ENCODE data around the gene REEP1. TPM values are rescaled to one million over a fixed set of nuclear protein-coding genes. Genes with fewer than 3 reads are reported as not detected.

REEP1 gene
- total and polyA plus RNA-seq, 2 of the 8 experiments (the other 6 are each of a cell fraction or from before 2014, with no cell fraction given), result 0.74 to 1.5 TPM

- CTCF ChIA-PET (ENCODE audit: partially characterized antibody), result interaction anchor here (0.7 to 3.0 kb wide), 7 partner anchors 11 to 87 kb away, joined by 3 to 16 read pairs (median 5); no protein-coding TSS in a partner anchor
- no peak overlapping the region for H2BK12ac ChIP-seq (ENCODE audit: low read depth, low read length)
- no peak overlapping the region for H3K27ac ChIP-seq (ENCODE audit: low read depth, low read length)
- H3K36me3 ChIP-seq (ENCODE audit: control insufficient read depth in 2 of 4, insufficient read depth in 4 of 4, low read length in 3 of 4), result no peaks in the 10 kb centered on the region
- H4K20me1 ChIP-seq (replicated peaks in 1 of 2; ENCODE audit: control insufficient read depth in 1 of 2, insufficient read depth in 2 of 2, low read length in 2 of 2), result no peaks in the 10 kb centered on the region
- H3K4me2 ChIP-seq (ENCODE audit: insufficient read depth in 1 of 2, low read depth in 2 of 2, low read length in 2 of 2), result no peak overlapping the region
- H3K79me2 ChIP-seq (ENCODE audit: control insufficient read depth in 1 of 2, insufficient read depth in 2 of 2, low read length in 2 of 2), result no peaks in the 10 kb centered on the region
- no peaks in the 10 kb centered on the region for H3K4me1 ChIP-seq (replicated peaks in 1 of 4; ENCODE audit: control insufficient read depth in 3 of 4, insufficient read depth in 4 of 4, low read length in 3 of 4)
- H2BK15ac ChIP-seq (ENCODE audit: low read length), result no peak overlapping the region
- no peak overlapping the region for H4K91ac ChIP-seq (replicated peaks; ENCODE audit: insufficient read length, low read length)
- no peaks in the 10 kb centered on the region for H3K79me1 ChIP-seq (ENCODE audit: low read depth, low read length)
- H2BK120ac ChIP-seq (replicated peaks; ENCODE audit: low read depth, low read length), result no peak overlapping the region
- no peak for DNase-seq (ENCODE audit: low read depth in 1 of 2, low spot score in 2 of 2)
- no peak overlapping the region for H2BK20ac ChIP-seq (ENCODE audit: low read length)
- no peak overlapping the region for H3K56ac ChIP-seq (replicated peaks; ENCODE audit: insufficient read length, low read depth, low read length)
- 93% methylated on average over 8 of the region's 8 CpGs; no CpG with 5 or more reads in 1 of the 2 experiments for WGBS, 2 experiments (ENCODE audit: extremely low coverage in 1 of 2, insufficient coverage in 1 of 2, insufficient read length in 1 of 2, insufficient replicate concordance in 2 of 2, low coverage in 1 of 2, low lambda C conversion rate in 2 of 2, missing lambda C conversion rate in 1 of 2)
- POLR2A ChIA-PET (ENCODE audit: partially characterized antibody), result interaction anchor here (1.2 kb wide), 1 partner anchor 107 kb away, joined by 3 read pairs; no protein-coding TSS in a partner anchor
- H3K9ac ChIP-seq (replicated peaks in 1 of 4; ENCODE audit: extremely low read depth in 1 of 4, low read depth in 3 of 4, low read length in 3 of 4), result no peak overlapping the region
- H3K4ac ChIP-seq (replicated peaks; ENCODE audit: insufficient read length, low read depth, low read length), result no peak overlapping the region
- H3K23me2 ChIP-seq (ENCODE audit: low read depth, low read length), result no peaks in the 10 kb centered on the region; the same call in 1 of the 2 replicates
- no peak overlapping the region for H3K18ac ChIP-seq (ENCODE audit: extremely low read depth, low read length)
- FAIRE-seq, result no peak
- H3K23ac ChIP-seq (ENCODE audit: insufficient read length), result no peak overlapping the region
- H2AFZ ChIP-seq (ENCODE audit: low read length), result no peak overlapping the region
- H3K4me3 ChIP-seq (ENCODE audit: extremely low read depth in 1 of 4, insufficient read depth in 2 of 4, low read depth in 3 of 4, low read length in 4 of 4), result no peak overlapping the region
- no peak for TF ChIP-seq ZNF274 (IDR thresholded peaks at IDR 0.05; ENCODE audit: borderline replicate concordance, extremely low read depth, low read length)
- TF ChIP-seq CBX8 (IDR thresholded peaks at IDR 0.05; ENCODE audit: borderline replicate concordance, low read depth, low read length), result no peak
- no peak for TF ChIP-seq JUN (IDR thresholded peaks at IDR 0.05; ENCODE audit: low read depth, low read length)
- no peak overlapping the region for H4K8ac ChIP-seq (ENCODE audit: extremely low read depth, insufficient read depth, low read length)
- H3K14ac ChIP-seq (ENCODE audit: insufficient read length), result no peak overlapping the region
- no peak overlapping the region for H4K5ac ChIP-seq (ENCODE audit: insufficient read length, low read depth, low read length)
- H2AK5ac ChIP-seq (ENCODE audit: low read depth, low read length), result no peak overlapping the region
- no peaks in the 10 kb centered on the region for H3K27me3 ChIP-seq (replicated peaks in 1 of 4; ENCODE audit: control insufficient read depth in 3 of 4, extremely low read depth in 1 of 4, insufficient read depth in 3 of 4, low read length in 3 of 4)
- H3K9me3 ChIP-seq (ENCODE audit: insufficient read depth in 2 of 2, low read depth in 1 of 2, low read length in 1 of 2), result no peaks in the 10 kb centered on the region
- no peak overlapping the region for H2BK5ac ChIP-seq (ENCODE audit: low read depth, low read length)
These were observed 29.1 kb downstream of the REEP1 start for GRCh38 chr2:86308356-86308755.

All from H1 (cell line).